HepG2 (cell line): Measurements from ENCODE around the gene NFIC. TPM values are rescaled to one million over a fixed set of nuclear protein-coding genes. Genes with fewer than 3 reads are reported as not detected.

Experiments
- ARID5B ChIP-seq: IDR thresholded peaks from 2 replicates; pipeline ENCODE4 v1.4.0; 2020; ENCODE audit warnings: mild to moderate bottlenecking, missing genetic modification reagents
- HNF4G ChIP-seq, 2 experiments: sonication (generic) in 1 of 2; formaldehyde crosslinking in 1 of 2; IDR thresholded peaks; 2 replicates each; pipeline versions ENCODE4 v1.4.0 to v1.6.1; 2011 to 2020; ENCODE audit warnings: borderline replicate concordance in 2 of 2, low read depth in 2 of 2, mild to moderate bottlenecking in 2 of 2, low read length in 1 of 2, missing genetic modification reagents in 1 of 2, moderate library complexity in 1 of 2
- KAT2B ChIP-seq: fragments of 150-350 bp; IDR thresholded peaks from 2 replicates; pipeline ENCODE4 v1.6.1; 2014; ENCODE audit warnings: low read depth, low read length, borderline replicate concordance
- KLF6 ChIP-seq: IDR thresholded peaks from 2 replicates; pipeline ENCODE4 v1.8.0; 2016; ENCODE audit warnings: missing biosample characterization, missing genetic modification reagents
- KMT2B ChIP-seq: IDR thresholded peaks from 2 replicates; pipeline ENCODE4 v1.6.1; 2016; ENCODE audit warnings: missing genetic modification reagents, missing compliant biosample characterization
- MTERF4 ChIP-seq: sonication (generic); formaldehyde crosslinking; IDR thresholded peaks from 2 replicates; pipeline ENCODE4 v1.8.0; 2023; ENCODE audit warnings: mild to moderate bottlenecking, missing genetic modification reagents
- NPAS2 ChIP-seq: sonication (generic); formaldehyde crosslinking; IDR thresholded peaks from 2 replicates; pipeline ENCODE4 v1.8.0; 2022; ENCODE audit warnings: mild to moderate bottlenecking, missing genetic modification reagents, borderline replicate concordance
- REPIN1 ChIP-seq: sonication (generic); formaldehyde crosslinking; IDR thresholded peaks from 2 replicates; pipeline ENCODE4 v1.8.0; 2022; ENCODE audit warnings: missing genetic modification reagents, low read depth, mild to moderate bottlenecking, borderline replicate concordance
- RFXAP ChIP-seq: sonication (generic); formaldehyde crosslinking; IDR thresholded peaks from 2 replicates; pipeline ENCODE4 v1.4.0; 2020; ENCODE audit warnings: missing genetic modification reagents, borderline replicate concordance
- SIN3B ChIP-seq: fragments of 150-350 bp; IDR thresholded peaks from 2 replicates; pipeline ENCODE4 v1.6.1; 2014; ENCODE audit warnings: low read length
- UBTF ChIP-seq: sonication (generic); formaldehyde crosslinking; IDR thresholded peaks from 2 replicates; pipeline ENCODE4 v1.4.0; 2020; ENCODE audit warnings: mild to moderate bottlenecking, missing genetic modification reagents
- ZNF10 ChIP-seq: sonication (generic); formaldehyde crosslinking; IDR thresholded peaks from 2 replicates; pipeline ENCODE4 v1.4.0; 2020; ENCODE audit warnings: mild to moderate bottlenecking, low read depth, missing genetic modification reagents, borderline replicate concordance
- ZNF280D ChIP-seq: sonication (generic); formaldehyde crosslinking; IDR thresholded peaks from 2 replicates; pipeline ENCODE4 v1.5.1; 2020; ENCODE audit warnings: mild to moderate bottlenecking, missing genetic modification reagents
- ZNF597 ChIP-seq: sonication (generic); formaldehyde crosslinking; IDR thresholded peaks from 2 replicates; pipeline ENCODE4 v1.5.0; 2020; ENCODE audit warnings: missing genetic modification reagents
- ZNF777 ChIP-seq: sonication (generic); formaldehyde crosslinking; IDR thresholded peaks from 2 replicates; pipeline ENCODE4 v1.4.0; 2020; ENCODE audit warnings: missing genetic modification reagents
- polyA plus RNA-seq, 8 experiments: library from polyadenylated mRNA; depleted of rRNA in 3 of 8; stranded (reverse) in 7 of 8; unstranded in 1 of 8; fragments of >200 nt; fragmentation: Illumina TruSeq in 4 of 8; extraction: Trizol in 4 of 8; gene quantifications; 2 replicates each; pipeline versions ENCODE4 v1.2.1 to v1.2.3, GENCODE V29; 2011 to 2016; ENCODE audit warnings: low read depth in 4 of 8, missing spikeins in 1 of 8, mixed read lengths in 1 of 8; ENCODE audit not compliant: insufficient read depth in 1 of 8
- total RNA-seq, 5 experiments: library from RNA; depleted of rRNA; stranded (reverse); fragments of >200 nt; fragmentation: Illumina TruSeq; extraction: Trizol; gene quantifications; 2 replicates each; pipeline ENCODE4 v1.2.3, GENCODE V29; 2016; ENCODE audit warnings: low read depth in 1 of 5

NFIC gene
- total and polyA plus RNA-seq, 2 of the 13 experiments (the other 11 are each of a cell fraction or from before 2014, with no cell fraction given) = 1.3 to 2.5 TPM

- no peak for TF ChIP-seq ZNF280D (CRISPR knock-in tag)
- no peak for TF ChIP-seq KAT2B
- TF ChIP-seq MTERF4 (CRISPR knock-in tag) = no peak; the same call in none of the 2 replicates
- TF ChIP-seq ARID5B (CRISPR knock-in tag) = peak; percentile 26
- peak; percentile 47; the same call in 1 of the 2 replicates for TF ChIP-seq KMT2B (CRISPR knock-in tag)
- TF ChIP-seq REPIN1 = peak; percentile 71; the same call in 1 of the 2 replicates
- no peak for TF ChIP-seq ZNF10 (CRISPR knock-in tag)
- no peak for TF ChIP-seq NPAS2 (CRISPR knock-in tag)
- no peak for TF ChIP-seq ZNF777 (CRISPR knock-in tag)
- no peak for TF ChIP-seq RFXAP (CRISPR knock-in tag)
- TF ChIP-seq HNF4G (IDR thresholded peaks at IDR 0.05; ENCODE audit: borderline replicate concordance, low read depth, low read length) = no peak
- no peak for TF ChIP-seq HNF4G (CRISPR knock-in tag; IDR thresholded peaks at IDR 0.05; ENCODE audit: borderline replicate concordance, low read depth)
- no peak for TF ChIP-seq ZNF597
- TF ChIP-seq UBTF (CRISPR knock-in tag) = peak; percentile 52; the same call in 1 of the 2 replicates
- no peak for TF ChIP-seq SIN3B
- TF ChIP-seq KLF6 (CRISPR knock-in tag) = no peak
Measured at GRCh38 chr19:3481241-3482090, 115.1 kb downstream of the NFIC start (continued).
